ENCODE data around the gene PRKRA.

PRKRA gene

GRCh38 chr2:178479758-178480226, 28.8 kb upstream of the PRKRA start:
- Histone ChIP-seq H3F3A (ENCODE audit: insufficient read depth) (peaks cover 21% of the 10 kb centered on the region), H3K4me2 (ENCODE audit: low read depth, low read length, poor library complexity, severe bottlenecking) (peak overlapping the region; percentile 99), H3K27me3 (ENCODE audit: low read length) (no peaks in the 10 kb centered on the region), H4K20me1 (ENCODE audit: low read depth, low read length) (no peaks in the 10 kb centered on the region), H2AFZ (ENCODE audit: low read depth, low read length, severe bottlenecking) (peak overlapping the region; percentile 90), H3K36me3 (ENCODE audit: low read length) (no peaks in the 10 kb centered on the region), H3K9ac (ENCODE audit: low read length) (peak overlapping the region; percentile 69), H3K9me3 (ENCODE audit: insufficient read depth, low read length) (no peaks in the 10 kb centered on the region), H3K79me2 (ENCODE audit: insufficient read depth, low read length) (peaks cover 36% of the 10 kb centered on the region), H3K27ac (ENCODE audit: low read depth, low read length) (peak overlapping the region; percentile 73), H3K4me3 (ENCODE audit: insufficient read depth, low read length, poor library complexity, severe bottlenecking) (peak overlapping the region; percentile 67), H3K9me2 (replicated peaks; ENCODE audit: insufficient read depth, low read length) (no peaks in the 10 kb centered on the region)
- TF ChIP-seq CTCF (IDR thresholded peaks at IDR 0.05; ENCODE audit: insufficient read depth, low read length, poor library complexity, severe bottlenecking) (no peak), EZH2phosphoT487 (conservative IDR thresholded peaks at IDR 0.05; ENCODE audit: low read length) (no peak)

DNA sequence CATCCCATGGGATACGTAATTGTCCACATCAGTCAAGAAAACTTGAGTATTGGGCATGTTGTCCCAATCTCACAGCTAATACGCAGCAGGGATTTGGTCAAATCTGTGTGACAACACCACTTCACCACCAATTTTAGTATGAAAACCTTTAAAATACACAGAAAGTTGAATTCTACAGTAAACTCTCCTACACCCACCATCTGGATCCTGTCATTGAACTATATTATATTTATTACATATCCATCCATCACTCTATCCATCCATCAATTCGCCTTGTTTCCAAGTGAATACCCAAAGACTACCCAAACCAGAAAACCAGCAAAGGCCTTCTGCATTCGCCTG, 28.3 kb upstream of the PRKRA start:
- Histone ChIP-seq H4K20me1 (ENCODE audit: low read depth, low read length) (no peaks in the 10 kb centered on the region), H3K4me3 (ENCODE audit: insufficient read depth, low read length, poor library complexity, severe bottlenecking) (peak overlapping the region; percentile 83), H3K9me2 (replicated peaks; ENCODE audit: insufficient read depth, low read length) (no peaks in the 10 kb centered on the region), H3K27ac (ENCODE audit: low read depth, low read length) (peak overlapping the region; percentile 73), H3K27me3 (ENCODE audit: low read length) (no peaks in the 10 kb centered on the region), H3K79me2 (ENCODE audit: insufficient read depth, low read length) (peaks cover 31% of the 10 kb centered on the region), H3K36me3 (ENCODE audit: low read length) (no peaks in the 10 kb centered on the region), H3K9ac (ENCODE audit: low read length) (peak overlapping the region; percentile 75; the same call in 1 of the 2 replicates), H3K9me3 (ENCODE audit: insufficient read depth, low read length) (no peaks in the 10 kb centered on the region), H3K4me2 (ENCODE audit: low read depth, low read length, poor library complexity, severe bottlenecking) (peak overlapping the region; percentile 99), H3F3A (ENCODE audit: insufficient read depth) (peaks cover 21% of the 10 kb centered on the region), H2AFZ (ENCODE audit: low read depth, low read length, severe bottlenecking) (peak overlapping the region; percentile 90)
- TF ChIP-seq EZH2phosphoT487 (conservative IDR thresholded peaks at IDR 0.05; ENCODE audit: low read length), result no peak
- peak; percentile 8 for TF ChIP-seq CTCF (IDR thresholded peaks at IDR 0.05; ENCODE audit: insufficient read depth, low read length, poor library complexity, severe bottlenecking)

DNA sequence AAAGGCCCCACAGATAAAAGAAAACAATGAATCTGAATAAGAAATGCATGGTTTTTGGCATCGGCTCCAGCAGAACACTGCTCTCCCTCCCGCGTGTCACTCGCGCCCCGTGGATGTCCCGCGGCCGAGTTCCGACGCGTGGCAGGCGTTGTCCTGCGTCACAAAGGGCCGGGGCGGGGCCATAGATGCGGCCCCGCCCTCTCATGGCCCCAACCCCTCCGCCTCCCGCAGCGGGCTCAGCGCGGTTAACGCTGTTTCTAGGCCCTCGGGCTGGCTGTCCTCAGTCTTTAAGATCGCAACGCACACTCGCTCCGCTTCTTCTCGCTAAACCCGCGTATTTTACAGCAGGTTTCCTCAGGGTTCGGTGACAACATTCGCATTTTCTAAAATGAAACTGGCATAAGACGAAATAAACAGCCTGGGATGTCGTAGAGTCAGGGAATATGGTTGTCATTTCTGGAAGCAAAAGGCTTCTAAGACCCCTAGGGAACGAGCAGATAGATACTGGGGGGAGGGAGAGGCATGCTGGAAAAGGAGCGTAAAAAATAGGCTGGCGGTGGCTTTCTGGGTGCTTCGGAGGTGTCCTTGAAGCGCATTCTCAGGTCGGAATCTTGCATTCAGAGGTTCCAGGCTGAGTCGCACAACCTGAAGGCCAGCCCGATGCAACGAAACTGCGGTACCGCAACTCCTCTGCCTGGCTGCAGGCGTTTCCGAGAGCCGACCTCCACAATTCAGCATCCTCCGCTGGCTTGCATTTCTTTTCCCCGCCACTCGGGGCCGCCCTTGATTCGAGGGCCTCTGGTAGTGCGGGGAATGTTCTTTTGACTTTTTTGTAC, 27.7 kb upstream of the PRKRA start, which contains the start of gene FKBP7:
Gene FKBP7, minus strand, starts transcription at position 162 of the 836 bp plus-strand sequence. Its CDS starts 101 bp downstream, at position 61.
- H3K79me2 ChIP-seq (ENCODE audit: insufficient read depth, low read length), result peaks cover 26% of the 10 kb centered on the region

More for the DNA sequence above, 27.7 kb upstream of the PRKRA start, which contains the start of gene FKBP7:
- Histone ChIP-seq H3K27ac (ENCODE audit: low read depth, low read length) (peak within 1 kb of the TSS; percentile 73), H4K20me1 (ENCODE audit: low read depth, low read length) (no peaks in the 10 kb centered on the region), H3F3A (ENCODE audit: insufficient read depth) (peaks cover 21% of the 10 kb centered on the region), H3K4me3 (ENCODE audit: insufficient read depth, low read length, poor library complexity, severe bottlenecking) (peak within 1 kb of the TSS; percentile 83), H3K9me3 (ENCODE audit: insufficient read depth, low read length) (no peaks in the 10 kb centered on the region), H3K27me3 (ENCODE audit: low read length) (no peaks in the 10 kb centered on the region), H3K9me2 (replicated peaks; ENCODE audit: insufficient read depth, low read length) (no peaks in the 10 kb centered on the region), H3K36me3 (ENCODE audit: low read length) (no peaks in the 10 kb centered on the region), H2AFZ (ENCODE audit: low read depth, low read length, severe bottlenecking) (peak within 1 kb of the TSS; percentile 90), H3K9ac (ENCODE audit: low read length) (peak within 1 kb of the TSS; percentile 75), H3K4me2 (ENCODE audit: low read depth, low read length, poor library complexity, severe bottlenecking) (peak within 1 kb of the TSS; percentile 99)
- TF ChIP-seq CTCF (IDR thresholded peaks at IDR 0.05; ENCODE audit: insufficient read depth, low read length, poor library complexity, severe bottlenecking) (peak; percentile 58), EZH2phosphoT487 (conservative IDR thresholded peaks at IDR 0.05; ENCODE audit: low read length) (no peak)
